Stimulated activated CD4-positive, alpha-beta T cell treated with anti-CD3 and anti-CD28 coated beads, Interleukin-4, amount 100 ng/mL, for 48 hours (primary cell): ENCODE data around the gene VIL1.

Experiments
- DNase-seq, 2 donors: peaks; one replicate each; pipeline ENCODE4 v3.0.0-alpha.2; 2020; ENCODE audit warnings: low read depth in 2 of 2

VIL1 gene

GRCh38 chr2:218406209-218406948 lies 12.5 kb upstream of the VIL1 start:
- peak; percentile 94 to 96 for DNase-seq

DNA sequence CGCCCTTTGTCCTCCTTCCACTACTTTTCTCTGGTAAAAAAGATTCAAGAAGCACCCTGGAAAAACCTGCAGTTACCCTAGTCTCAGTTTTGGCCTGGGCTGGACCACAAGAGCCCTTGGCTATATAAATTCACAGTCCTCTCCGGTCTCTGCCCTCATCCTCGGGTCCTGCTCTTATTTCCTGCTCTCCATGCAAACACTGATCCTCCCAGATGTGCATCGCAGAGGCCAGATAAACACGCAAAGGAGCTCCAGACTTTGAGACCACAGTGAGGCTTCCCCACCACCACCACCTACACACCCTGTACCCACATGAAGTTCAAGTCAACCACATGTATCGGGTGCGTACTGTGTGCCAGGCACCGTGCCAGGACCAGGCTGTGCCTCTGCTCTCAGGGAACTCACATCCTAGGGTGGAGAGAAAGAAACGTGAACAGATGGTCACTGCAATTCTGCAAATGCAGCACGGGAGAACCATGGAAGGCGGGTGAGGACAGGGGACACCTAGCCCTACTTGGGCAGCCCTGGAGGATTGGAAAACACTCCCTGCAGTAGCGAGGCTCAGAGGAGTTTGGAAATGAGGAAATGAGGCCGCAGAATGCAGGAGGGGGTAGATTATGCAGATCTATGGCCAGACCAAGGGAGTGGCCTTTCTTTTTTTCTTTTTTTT lies 11.8 kb upstream of the VIL1 start:
- DNase-seq: peak; percentile 42 to 58

- no peak for DNase-seq
Observed at GRCh38 chr2:218407717-218408116, 11.2 kb upstream of the VIL1 start.

DNA sequence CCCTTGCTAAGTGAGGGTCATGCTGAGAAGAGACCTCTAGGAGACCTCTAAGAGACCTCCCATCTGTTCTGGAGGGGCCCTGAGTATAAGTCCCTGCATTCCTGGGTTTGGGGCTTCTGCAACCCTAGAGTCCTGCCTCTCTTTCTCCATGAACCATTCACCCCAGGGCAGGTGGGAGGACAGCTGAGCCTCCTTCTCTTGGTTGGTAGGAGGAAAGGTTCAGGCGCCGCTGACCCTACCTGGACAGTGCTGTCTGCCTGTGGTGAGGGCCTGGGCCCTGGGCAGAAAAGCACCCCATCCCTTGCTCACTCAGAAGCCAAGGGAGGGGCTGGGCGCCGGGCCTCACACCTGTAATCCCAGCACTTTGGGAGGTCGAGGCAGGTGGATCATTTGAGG lies 604 bp upstream of the VIL1 start:
- no peak for DNase-seq

DNA sequence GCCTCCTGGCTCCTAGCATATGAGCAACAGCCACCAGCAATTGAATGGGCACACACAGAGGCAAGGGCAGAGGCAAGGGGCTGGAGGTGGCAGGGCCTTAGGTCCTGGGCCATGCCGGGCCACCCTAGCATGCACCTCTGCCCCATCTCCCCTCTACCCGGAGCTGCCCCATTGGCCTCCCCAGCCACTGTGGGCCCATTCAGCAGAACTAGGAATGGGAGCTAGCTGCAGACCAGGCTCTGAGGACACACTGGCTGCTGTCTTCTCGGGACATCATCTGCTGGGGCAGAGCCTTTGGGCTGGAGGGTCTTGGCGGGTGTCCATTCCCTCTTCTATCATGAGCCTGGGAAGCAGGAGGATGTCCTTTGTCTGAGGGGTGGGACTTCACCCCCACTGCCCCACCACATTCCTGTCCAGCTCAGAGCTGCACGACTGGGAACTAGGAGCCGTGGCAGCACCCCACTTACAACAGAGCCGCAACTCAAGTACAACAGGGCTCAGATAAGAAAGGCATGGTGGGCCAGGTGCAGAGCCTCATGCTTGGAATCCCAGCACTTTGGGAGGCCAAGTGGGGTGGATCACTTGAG lies 800 bp downstream of the VIL1 start:
- DNase-seq: no peak

- no peak for DNase-seq
Observed at GRCh38 chr2:218421027-218421426, 2.1 kb downstream of the VIL1 start.

DNA sequence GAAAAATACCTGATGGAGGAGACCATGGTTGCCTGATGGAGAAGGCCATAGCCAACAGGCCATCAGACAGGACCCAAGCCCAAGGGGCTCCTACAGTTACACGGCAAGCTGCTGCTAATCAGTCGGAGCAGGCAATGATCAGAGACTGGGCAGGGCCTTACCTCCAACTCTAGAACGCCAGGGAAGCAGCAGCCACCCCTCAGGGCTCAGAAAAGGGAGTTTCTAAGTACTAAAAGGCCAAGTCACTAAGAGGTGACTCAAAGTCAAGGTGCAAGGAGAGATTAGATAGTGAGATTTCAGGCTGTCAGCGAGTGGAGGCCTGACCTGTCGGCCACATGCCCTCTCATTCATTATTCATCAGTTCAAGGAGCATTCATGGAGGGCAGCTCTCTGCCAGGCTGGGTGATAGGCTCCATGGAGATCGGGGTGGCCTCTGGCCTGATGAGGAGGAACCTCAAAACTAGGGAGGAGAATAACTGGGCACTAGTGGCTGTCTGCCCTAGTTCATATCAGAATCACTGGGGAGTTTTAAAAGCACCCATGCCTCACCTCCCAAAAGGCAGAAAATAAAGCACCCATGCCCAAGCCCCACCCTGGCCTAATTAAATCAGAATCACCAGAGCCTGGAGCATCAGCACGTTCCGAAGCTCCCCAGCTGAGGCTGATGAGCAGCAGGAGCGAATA lies 3.6 kb downstream of the VIL1 start:
- no peak for DNase-seq

- no peak for DNase-seq
Observed at GRCh38 chr2:218423584-218423983, 4.7 kb downstream of the VIL1 start.

DNA sequence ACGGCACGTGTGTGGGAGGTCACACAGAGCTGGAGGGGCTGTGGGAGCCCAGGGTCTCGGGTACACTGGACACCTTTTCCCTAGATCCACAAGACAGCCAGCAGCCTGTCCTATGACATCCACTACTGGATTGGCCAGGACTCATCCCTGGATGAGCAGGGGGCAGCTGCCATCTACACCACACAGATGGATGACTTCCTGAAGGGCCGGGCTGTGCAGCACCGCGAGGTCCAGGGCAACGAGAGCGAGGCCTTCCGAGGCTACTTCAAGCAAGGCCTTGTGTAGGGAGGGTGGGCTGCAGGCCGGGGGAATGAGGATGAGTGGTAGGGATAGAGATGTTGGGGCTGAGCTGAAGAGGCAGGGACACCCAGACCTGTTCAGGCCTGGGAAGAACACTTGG lies 6.6 kb downstream of the VIL1 start:
- no peak for DNase-seq

DNA sequence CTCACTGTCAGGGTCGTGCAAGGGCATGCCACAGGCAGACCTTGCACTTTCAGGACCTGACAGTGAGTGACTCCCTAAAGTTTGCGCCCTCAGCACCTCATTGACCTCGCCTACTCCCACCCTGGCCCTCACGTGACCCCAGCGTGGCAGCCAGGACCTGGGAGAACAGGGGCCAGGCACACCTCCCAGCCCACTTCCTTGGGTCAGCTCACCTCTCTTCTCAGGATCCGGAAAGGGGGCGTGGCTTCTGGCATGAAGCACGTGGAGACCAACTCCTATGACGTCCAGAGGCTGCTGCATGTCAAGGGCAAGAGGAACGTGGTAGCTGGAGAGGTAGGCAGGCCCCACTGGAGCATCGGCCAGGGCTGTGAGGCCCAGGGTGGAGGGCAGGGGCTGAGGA lies 8.8 kb downstream of the VIL1 start:
- DNase-seq: no peak

- no peak for DNase-seq
Observed at GRCh38 chr2:218428846-218429558, 10.1 kb downstream of the VIL1 start.

DNA sequence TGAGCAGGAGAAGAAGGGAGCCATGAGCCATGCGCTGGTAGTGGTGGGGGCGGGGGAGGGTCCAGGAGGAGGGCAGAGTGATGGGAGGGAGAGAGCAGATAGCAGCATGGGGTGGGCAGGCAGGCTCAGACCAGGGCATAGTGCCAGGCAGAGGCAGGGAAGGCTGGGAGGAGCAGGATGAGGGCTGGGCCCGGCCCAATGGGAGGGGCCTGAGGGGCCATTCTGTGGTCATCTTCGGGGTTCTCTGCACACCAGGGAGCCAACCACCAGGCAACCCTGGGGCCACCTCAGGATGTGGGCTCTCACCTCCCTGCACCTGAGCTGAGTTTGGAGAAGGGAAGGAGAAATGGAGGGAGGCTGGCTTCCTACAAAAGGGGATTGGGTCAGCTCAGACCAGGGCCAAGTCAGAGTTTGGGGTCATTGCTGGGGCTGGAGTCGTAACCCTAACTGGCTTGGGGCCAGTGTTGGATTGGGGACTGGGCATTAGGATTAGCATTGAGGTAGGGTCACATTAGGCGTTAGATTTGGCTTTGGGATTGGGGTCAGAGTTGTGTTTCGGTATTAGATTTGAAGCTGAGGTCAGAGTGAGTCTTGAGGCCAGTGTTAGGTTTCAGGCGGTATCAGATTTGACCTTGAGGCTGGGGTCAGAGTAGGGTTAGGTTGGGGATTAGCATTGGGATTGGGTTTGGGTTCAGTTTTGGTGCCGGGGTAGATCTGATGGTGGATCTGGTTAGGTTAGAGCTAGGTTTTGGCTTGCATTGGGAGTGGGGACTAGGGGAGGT lies 11.2 kb downstream of the VIL1 start:
- DNase-seq: no peak

GRCh38 chr2:218430721-218431120 lies 11.8 kb downstream of the VIL1 start:
- DNase-seq: no peak

GRCh38 chr2:218431878-218432277 lies 13.0 kb downstream of the VIL1 start:
- no peak for DNase-seq

DNA sequence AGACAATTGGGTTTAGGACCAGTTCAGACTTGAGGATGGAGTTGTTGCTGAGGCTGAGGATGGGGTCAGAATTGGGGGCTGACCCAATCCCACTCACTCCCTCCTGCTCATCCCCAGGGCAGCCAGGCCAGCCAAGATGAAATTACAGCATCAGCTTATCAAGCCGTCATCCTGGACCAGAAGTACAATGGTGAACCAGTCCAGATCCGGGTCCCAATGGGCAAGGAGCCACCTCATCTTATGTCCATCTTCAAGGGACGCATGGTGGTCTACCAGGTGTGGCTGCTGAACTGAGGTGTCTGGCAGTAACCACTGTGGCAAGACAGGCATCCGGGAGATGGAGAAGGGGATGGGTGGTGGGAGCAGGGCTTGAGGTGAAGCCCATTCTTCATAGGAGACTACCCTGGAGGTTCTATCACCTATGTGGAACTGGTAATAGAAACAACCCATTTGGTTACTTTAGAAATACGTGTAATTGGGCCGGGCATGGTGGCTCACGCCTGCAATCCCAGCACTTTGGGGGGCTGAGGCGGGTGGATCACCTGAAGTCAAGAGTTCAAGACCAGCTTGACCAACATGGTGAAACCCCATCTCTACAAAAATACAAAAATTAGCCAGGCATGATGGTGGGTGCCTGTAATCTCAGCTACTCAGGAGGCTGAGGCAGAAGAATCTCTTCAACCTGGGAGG lies 13.9 kb downstream of the VIL1 start:
- DNase-seq: no peak

DNA sequence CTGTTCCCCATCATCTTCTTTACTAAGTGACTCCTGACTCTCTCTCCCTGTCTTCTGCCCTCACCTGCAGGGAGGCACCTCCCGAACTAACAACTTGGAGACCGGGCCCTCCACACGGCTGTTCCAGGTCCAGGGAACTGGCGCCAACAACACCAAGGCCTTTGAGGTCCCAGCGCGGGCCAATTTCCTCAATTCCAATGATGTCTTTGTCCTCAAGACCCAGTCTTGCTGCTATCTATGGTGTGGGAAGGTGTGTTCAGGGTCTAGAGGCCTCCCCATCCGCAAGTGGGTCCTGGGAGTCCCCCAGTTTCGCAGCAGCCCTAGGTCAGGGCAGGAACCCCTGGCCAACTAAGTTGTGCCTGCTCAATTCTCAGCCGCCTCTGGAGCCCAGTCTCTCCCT lies 15.5 kb downstream of the VIL1 start:
- no peak for DNase-seq

GRCh38 chr2:218435003-218435982 lies 16.4 kb downstream of the VIL1 start:
- no peak for DNase-seq

GRCh38 chr2:218436992-218437391 lies 18.1 kb downstream of the VIL1 start:
- no peak for DNase-seq

- no peak for DNase-seq
Observed at GRCh38 chr2:218437969-218438368, 19.0 kb downstream of the VIL1 start.
